Liver (tissue), 9 donors: ENCODE results near the gene MYMK. TPM values are rescaled to one million over a fixed set of nuclear protein-coding genes. Genes with fewer than 3 reads are reported as not detected.
A peak's percentile ranks its signal among the peaks of the same experiment; 100 is the strongest.

Source experiments
- DNase-seq: peaks from one replicate; pipeline ENCODE4 v3.0.0-alpha.2; 2017; ENCODE audit warnings: low spot score
- H3K27ac ChIP-seq, 2 donors: one replicate each; pipeline ENCODE4 v1.7.0; 2013; ENCODE audit warnings: inconsistent platforms in 2 of 2, low read length in 2 of 2, control low read depth in 1 of 2, low read depth in 1 of 2, mild to moderate bottlenecking in 1 of 2
- H3K27me3 ChIP-seq, 4 donors: one replicate each; pipeline versions ENCODE4 v1.6.1 to v1.7.0; 2013; ENCODE audit warnings: low read length in 3 of 4, inconsistent platforms in 1 of 4, mild to moderate bottlenecking in 1 of 4, moderate library complexity in 1 of 4; ENCODE audit not compliant: control insufficient read depth in 4 of 4, insufficient read depth in 4 of 4
- H3K36me3 ChIP-seq, 4 donors: one replicate each; pipeline versions ENCODE4 v1.6.1 to v1.7.0; 2013; ENCODE audit warnings: low read length in 3 of 4, mild to moderate bottlenecking in 3 of 4, low read depth in 1 of 4, moderate library complexity in 1 of 4; ENCODE audit not compliant: control insufficient read depth in 4 of 4, insufficient read depth in 3 of 4
- H3K4me1 ChIP-seq, 4 donors: one replicate each; pipeline versions ENCODE4 v1.6.1 to v1.7.0; 2013; ENCODE audit warnings: low read length in 3 of 4, mild to moderate bottlenecking in 3 of 4, moderate library complexity in 1 of 4; ENCODE audit not compliant: control insufficient read depth in 4 of 4, insufficient read depth in 4 of 4
- H3K4me3 ChIP-seq, 3 donors: one replicate each; pipeline versions ENCODE4 v1.6.1 to v1.7.0; 2013; ENCODE audit warnings: low read length in 3 of 3, control low read depth in 1 of 3, low read depth in 1 of 3, mild to moderate bottlenecking in 1 of 3
- H3K9ac ChIP-seq, 2 donors: one replicate each; pipeline ENCODE4 v1.7.0; 2013; ENCODE audit warnings: low read length in 2 of 2, mild to moderate bottlenecking in 2 of 2, moderate library complexity in 2 of 2, control low read depth in 1 of 2, low read depth in 1 of 2
- H3K9me3 ChIP-seq, 4 donors: one replicate each; pipeline versions ENCODE4 v1.6.1 to v1.7.0; 2013; ENCODE audit warnings: low read length in 3 of 4; ENCODE audit not compliant: control insufficient read depth in 4 of 4
- ATF3 ChIP-seq: IDR thresholded peaks from 2 replicates; pipeline ENCODE4 v1.6.1; 2016; ENCODE audit warnings: antibody characterized with exemption
- FOXA1 ChIP-seq: IDR thresholded peaks from 2 replicates; pipeline ENCODE4 v1.6.1; 2016; ENCODE audit warnings: antibody characterized with exemption
- FOXA2 ChIP-seq: IDR thresholded peaks from 2 replicates; pipeline ENCODE4 v1.6.1; 2016; ENCODE audit warnings: antibody characterized with exemption
- HNF4A ChIP-seq, 2 donors: conservative IDR thresholded peaks; 2 replicates each; pipeline ENCODE4 v1.6.1; 2016; ENCODE audit warnings: antibody characterized with exemption in 2 of 2, mild to moderate bottlenecking in 2 of 2
- HNF4G ChIP-seq: IDR thresholded peaks from 2 replicates; pipeline ENCODE4 v1.6.1; 2016; ENCODE audit warnings: antibody characterized with exemption
- JUND ChIP-seq, 2 donors: IDR thresholded peaks; 2 replicates each; pipeline ENCODE4 v1.6.1; 2016; ENCODE audit warnings: antibody characterized with exemption in 2 of 2
- MAX ChIP-seq: IDR thresholded peaks from 2 replicates; pipeline ENCODE4 v1.6.1; 2016; ENCODE audit warnings: antibody characterized with exemption
- NR2F2 ChIP-seq: IDR thresholded peaks from 2 replicates; pipeline ENCODE4 v1.6.1; 2016; ENCODE audit warnings: antibody characterized with exemption
- RAD21 ChIP-seq, 2 donors: IDR thresholded peaks; 2 replicates each; pipeline ENCODE4 v1.6.1; 2016; ENCODE audit warnings: antibody characterized with exemption in 2 of 2, mild to moderate bottlenecking in 2 of 2
- REST ChIP-seq: IDR thresholded peaks from 2 replicates; pipeline ENCODE4 v1.6.1; 2016; ENCODE audit warnings: antibody characterized with exemption, mild to moderate bottlenecking
- RXRA ChIP-seq, 2 donors: IDR thresholded peaks; 2 replicates each; pipeline ENCODE4 v1.6.1; 2017 to 2018; ENCODE audit warnings: antibody characterized with exemption in 2 of 2, mild to moderate bottlenecking in 1 of 2
- SP1 ChIP-seq: IDR thresholded peaks from 2 replicates; pipeline ENCODE4 v1.6.1; 2018; ENCODE audit warnings: antibody characterized with exemption, mild to moderate bottlenecking
- TAF1 ChIP-seq: conservative IDR thresholded peaks from 2 replicates; pipeline ENCODE4 v1.6.1; 2016; ENCODE audit warnings: antibody characterized with exemption, mild to moderate bottlenecking
- YY1 ChIP-seq: IDR thresholded peaks from 2 replicates; pipeline ENCODE4 v1.6.1; 2016; ENCODE audit warnings: antibody characterized with exemption, mild to moderate bottlenecking
- ZBTB33 ChIP-seq: IDR thresholded peaks from 2 replicates; pipeline ENCODE4 v1.6.1; 2016; ENCODE audit warnings: antibody characterized with exemption
- WGBS: extraction: QIAGEN DNeasy Blood & Tissue Kit; methylation state at CpG from one replicate; pipeline ENCODE4 v1.1.7; 2013; 5-methylcytosine and 5-hydroxymethylcytosine counted together
- polyA plus RNA-seq, 2 donors: library from polyadenylated mRNA; stranded (reverse) in 1 of 2; unstranded in 1 of 2; fragments of 200-250 nt in 1 of 2; fragments of >200 nt in 1 of 2; fragmentation: Nextera tagmentation in 1 of 2; extraction: Ambion mirVana in 1 of 2; gene quantifications; one replicate each; pipeline versions ENCODE4 v1.2.1 to v1.2.3, GENCODE V29; 2013 to 2015
- total RNA-seq, 2 donors: library from RNA; depleted of rRNA; stranded (reverse); fragments of >200 nt; gene quantifications; one replicate each; pipeline ENCODE4 v1.2.3, GENCODE V29; 2014
- donor health status: healthy.
- donor health status: healthy.
- donor health status: healthy.
- donor health status: healthy.
- donor health status: healthy.

Gene MYMK
- total and polyA plus RNA-seq, 4 donors = not detected

GRCh38 chr9:133520121-133520835, 4.5 kb downstream of the MYMK start:
- TF ChIP-seq YY1 (no peak), MAX (no peak), SP1 (no peak), FOXA1 (no peak), RAD21 (IDR thresholded peaks at IDR 0.05) (no peak), ZBTB33 (no peak), NR2F2 (no peak), ATF3 (no peak), JUND (IDR thresholded peaks at IDR 0.05) (no peak), FOXA2 (no peak), RXRA (IDR thresholded peaks at IDR 0.05) (no peak), HNF4A (conservative IDR thresholded peaks at IDR 0.05) (no peak), HNF4G (no peak), TAF1 (no peak), REST (no peak)
- peak overlapping the region; percentile 73 to 95 for H3K9ac ChIP-seq
- no peak overlapping the region for H3K4me3 ChIP-seq
- no peak for DNase-seq
- no peaks in the 10 kb centered on the region for H3K9me3 ChIP-seq
- H3K27ac ChIP-seq = peak overlapping the region; percentile 95 to 96
- 92% methylated on average over 24 of the region's 24 CpGs for WGBS
- no peaks in the 10 kb centered on the region for H3K27me3 ChIP-seq
- H3K36me3 ChIP-seq = no peaks in the 10 kb centered on the region
- H3K4me1 ChIP-seq = peaks cover 12 to 33% (median 21%) of the 10 kb centered on the region in 4 donors

GRCh38 chr9:133519693-133520092, 5.1 kb downstream of the MYMK start:
- no peak overlapping the region for H3K9ac ChIP-seq
- no peak overlapping the region for H3K4me3 ChIP-seq
- H3K9me3 ChIP-seq = no peaks in the 10 kb centered on the region
- peaks cover 12 to 32% (median 21%) of the 10 kb centered on the region in 4 donors for H3K4me1 ChIP-seq
- no peaks in the 10 kb centered on the region for H3K36me3 ChIP-seq
- TF ChIP-seq HNF4G (no peak), ZBTB33 (no peak)
- DNase-seq = no peak
- H3K27ac ChIP-seq = peak overlapping the region; percentile 95 to 96
- H3K27me3 ChIP-seq = no peaks in the 10 kb centered on the region
- 88% methylated on average over 7 of the region's 7 CpGs for WGBS
